ENCODE data around the gene DIS3L2. TPM values are rescaled to one million over a fixed set of nuclear protein-coding genes. Genes with fewer than 3 reads are reported as not detected.

The DIS3L2 gene
- total and polyA plus RNA-seq, 2 experiments from 2014 or later: 15.2 to 25.3 TPM

DNA sequence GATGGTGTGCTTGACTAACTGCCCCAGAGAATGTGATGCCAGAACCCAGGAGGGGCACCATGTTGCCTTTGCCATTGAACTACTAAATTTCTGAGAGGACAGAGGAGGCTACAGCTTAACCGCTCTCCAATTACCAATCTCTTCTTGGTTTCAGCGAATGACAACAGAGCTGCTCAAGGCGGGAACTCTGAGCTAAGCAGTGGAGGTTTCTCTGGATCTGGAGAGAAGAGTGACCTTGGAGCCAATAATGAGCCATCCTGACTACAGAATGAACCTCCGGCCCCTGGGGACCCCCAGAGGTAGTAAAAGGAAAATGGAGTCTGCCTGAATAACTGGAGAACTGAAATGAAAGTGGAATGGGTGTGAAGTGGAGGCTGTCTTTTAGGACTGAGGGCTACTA, 53.2 kb downstream of the DIS3L2 start:
- DNase-seq (ENCODE audit: low spot score) (peak; percentile 33), ATAC-seq (peak; percentile 61)
- Histone ChIP-seq H3K36me3 (ENCODE audit: insufficient read depth) (peaks cover 9% of the 10 kb centered on the region; the same call in 1 of the 2 replicates), H3K79me2 (replicated peaks; ENCODE audit: insufficient read depth) (no peaks in the 10 kb centered on the region; the same call in 1 of the 2 replicates), H2AFZ (no peak overlapping the region), H3K27ac (ENCODE audit: low read depth) (no peak overlapping the region), H4K20me1 (replicated peaks; ENCODE audit: insufficient read depth) (no peaks in the 10 kb centered on the region), H3K27me3 (ENCODE audit: insufficient read depth) (no peaks in the 10 kb centered on the region), H3F3A (replicated peaks; ENCODE audit: low read depth) (no peaks in the 10 kb centered on the region), H3K4me2 (no peak overlapping the region), H3K4me1 (ENCODE audit: insufficient read depth) (0 out of 2 replicates have a peak, but pooled peaks cover 5% of the 10 kb centered on the region), H3K4me3 (no peak overlapping the region), H3K9me2 (ENCODE audit: insufficient read depth) (no peaks in the 10 kb centered on the region; the same call in 1 of the 2 replicates)
- Mint-ChIP-seq H3K9me3 (no peaks in the 10 kb centered on the region), H3K27me3 (ENCODE audit: insufficient read depth, low read depth, poor library complexity) (no peaks in the 10 kb centered on the region), H3K27ac (no peak overlapping the region), H3K36me3 (ENCODE audit: low read depth) (no peaks in the 10 kb centered on the region), H3K4me1 (peaks cover 7% of the 10 kb centered on the region), H3K4me3 (no peak overlapping the region)
- TF ChIP-seq, protein P1, sequence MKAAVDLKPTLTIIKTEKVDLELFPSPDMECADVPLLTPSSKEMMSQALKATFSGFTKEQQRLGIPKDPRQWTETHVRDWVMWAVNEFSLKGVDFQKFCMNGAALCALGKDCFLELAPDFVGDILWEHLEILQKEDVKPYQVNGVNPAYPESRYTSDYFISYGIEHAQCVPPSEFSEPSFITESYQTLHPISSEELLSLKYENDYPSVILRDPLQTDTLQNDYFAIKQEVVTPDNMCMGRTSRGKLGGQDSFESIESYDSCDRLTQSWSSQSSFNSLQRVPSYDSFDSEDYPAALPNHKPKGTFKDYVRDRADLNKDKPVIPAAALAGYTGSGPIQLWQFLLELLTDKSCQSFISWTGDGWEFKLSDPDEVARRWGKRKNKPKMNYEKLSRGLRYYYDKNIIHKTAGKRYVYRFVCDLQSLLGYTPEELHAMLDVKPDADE (IDR thresholded peaks at IDR 0.05): no peak
- no peak for TF ChIP-seq EZH2phosphoT487 (IDR thresholded peaks at IDR 0.05; ENCODE audit: unreplicated experiment)
- no peak for TF ChIP-seq EZH2 (IDR thresholded peaks at IDR 0.05; ENCODE audit: low read depth, unreplicated experiment)
- TF ChIP-seq ZNF331 (CRISPR knock-in tag; IDR thresholded peaks at IDR 0.05; ENCODE audit: low read depth): no peak
- TF ChIP-seq, protein P2, sequence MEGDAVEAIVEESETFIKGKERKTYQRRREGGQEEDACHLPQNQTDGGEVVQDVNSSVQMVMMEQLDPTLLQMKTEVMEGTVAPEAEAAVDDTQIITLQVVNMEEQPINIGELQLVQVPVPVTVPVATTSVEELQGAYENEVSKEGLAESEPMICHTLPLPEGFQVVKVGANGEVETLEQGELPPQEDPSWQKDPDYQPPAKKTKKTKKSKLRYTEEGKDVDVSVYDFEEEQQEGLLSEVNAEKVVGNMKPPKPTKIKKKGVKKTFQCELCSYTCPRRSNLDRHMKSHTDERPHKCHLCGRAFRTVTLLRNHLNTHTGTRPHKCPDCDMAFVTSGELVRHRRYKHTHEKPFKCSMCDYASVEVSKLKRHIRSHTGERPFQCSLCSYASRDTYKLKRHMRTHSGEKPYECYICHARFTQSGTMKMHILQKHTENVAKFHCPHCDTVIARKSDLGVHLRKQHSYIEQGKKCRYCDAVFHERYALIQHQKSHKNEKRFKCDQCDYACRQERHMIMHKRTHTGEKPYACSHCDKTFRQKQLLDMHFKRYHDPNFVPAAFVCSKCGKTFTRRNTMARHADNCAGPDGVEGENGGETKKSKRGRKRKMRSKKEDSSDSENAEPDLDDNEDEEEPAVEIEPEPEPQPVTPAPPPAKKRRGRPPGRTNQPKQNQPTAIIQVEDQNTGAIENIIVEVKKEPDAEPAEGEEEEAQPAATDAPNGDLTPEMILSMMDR (conservative IDR thresholded peaks at IDR 0.05; ENCODE audit: low read depth in 2 of 2): no peak; a peak in 1 of 4 replicates
- no peak for TF ChIP-seq POLR2AphosphoS5 (IDR thresholded peaks at IDR 0.05; ENCODE audit: low read depth)
- no peak for TF ChIP-seq ZNF114 (CRISPR knock-in tag; IDR thresholded peaks at IDR 0.05)
- TF ChIP-seq CREB1 (CRISPR knock-in tag; IDR thresholded peaks at IDR 0.05; ENCODE audit: low read depth): no peak
- TF ChIP-seq, protein P3, sequence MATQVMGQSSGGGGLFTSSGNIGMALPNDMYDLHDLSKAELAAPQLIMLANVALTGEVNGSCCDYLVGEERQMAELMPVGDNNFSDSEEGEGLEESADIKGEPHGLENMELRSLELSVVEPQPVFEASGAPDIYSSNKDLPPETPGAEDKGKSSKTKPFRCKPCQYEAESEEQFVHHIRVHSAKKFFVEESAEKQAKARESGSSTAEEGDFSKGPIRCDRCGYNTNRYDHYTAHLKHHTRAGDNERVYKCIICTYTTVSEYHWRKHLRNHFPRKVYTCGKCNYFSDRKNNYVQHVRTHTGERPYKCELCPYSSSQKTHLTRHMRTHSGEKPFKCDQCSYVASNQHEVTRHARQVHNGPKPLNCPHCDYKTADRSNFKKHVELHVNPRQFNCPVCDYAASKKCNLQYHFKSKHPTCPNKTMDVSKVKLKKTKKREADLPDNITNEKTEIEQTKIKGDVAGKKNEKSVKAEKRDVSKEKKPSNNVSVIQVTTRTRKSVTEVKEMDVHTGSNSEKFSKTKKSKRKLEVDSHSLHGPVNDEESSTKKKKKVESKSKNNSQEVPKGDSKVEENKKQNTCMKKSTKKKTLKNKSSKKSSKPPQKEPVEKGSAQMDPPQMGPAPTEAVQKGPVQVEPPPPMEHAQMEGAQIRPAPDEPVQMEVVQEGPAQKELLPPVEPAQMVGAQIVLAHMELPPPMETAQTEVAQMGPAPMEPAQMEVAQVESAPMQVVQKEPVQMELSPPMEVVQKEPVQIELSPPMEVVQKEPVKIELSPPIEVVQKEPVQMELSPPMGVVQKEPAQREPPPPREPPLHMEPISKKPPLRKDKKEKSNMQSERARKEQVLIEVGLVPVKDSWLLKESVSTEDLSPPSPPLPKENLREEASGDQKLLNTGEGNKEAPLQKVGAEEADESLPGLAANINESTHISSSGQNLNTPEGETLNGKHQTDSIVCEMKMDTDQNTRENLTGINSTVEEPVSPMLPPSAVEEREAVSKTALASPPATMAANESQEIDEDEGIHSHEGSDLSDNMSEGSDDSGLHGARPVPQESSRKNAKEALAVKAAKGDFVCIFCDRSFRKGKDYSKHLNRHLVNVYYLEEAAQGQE (IDR thresholded peaks at IDR 0.05; ENCODE audit: unreplicated experiment): no peak
